ENCODE results near the gene LLCFC1.

Gene LLCFC1

GRCh38 chr7:142938611-142939010 lies 673 bp upstream of the LLCFC1 start:
- no peak for TF ChIP-seq CTCF (IDR thresholded peaks at IDR 0.05; ENCODE audit: borderline replicate concordance, insufficient read depth, low read depth, low read length)
- no peak overlapping the region for H3K4me3 ChIP-seq (ENCODE audit: low read depth, low read length)

- TF ChIP-seq CTCF (IDR thresholded peaks at IDR 0.05; ENCODE audit: borderline replicate concordance, insufficient read depth, low read depth, low read length), result no peak
- H3K4me3 ChIP-seq (ENCODE audit: low read depth, low read length), result no peak overlapping the region
Measured at GRCh38 chr7:142940966-142941535, 1.8 kb downstream of the LLCFC1 start.

- no peak overlapping the region for H3K4me3 ChIP-seq (ENCODE audit: low read depth, low read length)
Measured at GRCh38 chr7:142941541-142941940, 2.3 kb downstream of the LLCFC1 start.

GRCh38 chr7:142942746-142943145 lies 3.5 kb downstream of the LLCFC1 start:
- no peak for TF ChIP-seq CTCF (IDR thresholded peaks at IDR 0.05; ENCODE audit: borderline replicate concordance, insufficient read depth, low read depth, low read length)

More at GRCh38 chr7:142941541-142941940, 2.3 kb downstream of the LLCFC1 start:
- TF ChIP-seq CTCF (IDR thresholded peaks at IDR 0.05; ENCODE audit: borderline replicate concordance, insufficient read depth, low read depth, low read length), result no peak

GRCh38 chr7:142943706-142944268 lies 4.5 kb downstream of the LLCFC1 start:
- TF ChIP-seq CTCF (IDR thresholded peaks at IDR 0.05; ENCODE audit: borderline replicate concordance, insufficient read depth, low read depth, low read length), result no peak
- no peak overlapping the region for H3K4me3 ChIP-seq (ENCODE audit: low read depth, low read length)

More at GRCh38 chr7:142942746-142943145, 3.5 kb downstream of the LLCFC1 start:
- no peak overlapping the region for H3K4me3 ChIP-seq (ENCODE audit: low read depth, low read length)

GRCh38 chr7:142945001-142945400 lies 5.7 kb downstream of the LLCFC1 start:
- no peak overlapping the region for H3K4me3 ChIP-seq (ENCODE audit: low read depth, low read length)
- no peak for TF ChIP-seq CTCF (IDR thresholded peaks at IDR 0.05; ENCODE audit: borderline replicate concordance, insufficient read depth, low read depth, low read length)

- H3K4me3 ChIP-seq (ENCODE audit: low read depth, low read length), result no peak overlapping the region
- TF ChIP-seq CTCF (IDR thresholded peaks at IDR 0.05; ENCODE audit: borderline replicate concordance, insufficient read depth, low read depth, low read length), result no peak
Measured at GRCh38 chr7:142948603-142949002, 9.3 kb downstream of the LLCFC1 start.
